ENCODE data around the gene PLXNB1. TPM values are rescaled to one million over a fixed set of nuclear protein-coding genes. Genes with fewer than 3 reads are reported as not detected.

Gene PLXNB1
- total and polyA plus RNA-seq, 10 of the 15 experiments (the other 5 are each of a cell fraction or from before 2014, with no cell fraction given) = 0.18 to 15.1 (median 5.3) TPM

GRCh38 chr3:48465531-48466378 is 35.9 kb upstream of the PLXNB1 start (continued):
- TF ChIP-seq ZBTB40 (IDR thresholded peaks at IDR 0.05; ENCODE audit: borderline replicate concordance) (no peak), RAD21 (IDR thresholded peaks at IDR 0.05; ENCODE audit: insufficient read depth, low read depth, low read length) (peak; percentile 64), BACH1 (IDR thresholded peaks at IDR 0.05; ENCODE audit: borderline replicate concordance) (peak; percentile 90; the same call in 1 of the 2 replicates), FOS (IDR thresholded peaks at IDR 0.05; ENCODE audit: borderline replicate concordance, extremely low read depth, insufficient read length) (no peak), IRF4 (IDR thresholded peaks at IDR 0.05; ENCODE audit: low read depth, low read length) (peak; percentile 80), IKZF1 (conservative IDR thresholded peaks at IDR 0.05) (peak; percentile 83), BHLHE40 (IDR thresholded peaks at IDR 0.05; ENCODE audit: borderline replicate concordance in 1 of 2, low read depth in 2 of 2, low read length in 1 of 2) (peak; percentile 87 to 95), TCF7 (IDR thresholded peaks at IDR 0.05; ENCODE audit: borderline replicate concordance) (no peak), MTA3 (IDR thresholded peaks at IDR 0.05; ENCODE audit: borderline replicate concordance, low read length) (no peak), SIX5 (IDR thresholded peaks at IDR 0.05; ENCODE audit: low read depth, low read length, severe bottlenecking) (no peak), POLR2AphosphoS2 (IDR thresholded peaks at IDR 0.05; ENCODE audit: low read depth, low read length) (peak; percentile 90; the same call in 1 of the 2 replicates), HDAC6 (IDR thresholded peaks at IDR 0.05; ENCODE audit: unreplicated experiment) (peak; percentile 40), NRF1 (conservative IDR thresholded peaks at IDR 0.05; ENCODE audit: low read depth, low read length) (no peak), IKZF2 (IDR thresholded peaks at IDR 0.05) (peak; percentile 48 to 74), CHD1 (IDR thresholded peaks at IDR 0.05; ENCODE audit: low read depth, low read length) (no peak)
- TF ChIP-seq, protein P1, sequence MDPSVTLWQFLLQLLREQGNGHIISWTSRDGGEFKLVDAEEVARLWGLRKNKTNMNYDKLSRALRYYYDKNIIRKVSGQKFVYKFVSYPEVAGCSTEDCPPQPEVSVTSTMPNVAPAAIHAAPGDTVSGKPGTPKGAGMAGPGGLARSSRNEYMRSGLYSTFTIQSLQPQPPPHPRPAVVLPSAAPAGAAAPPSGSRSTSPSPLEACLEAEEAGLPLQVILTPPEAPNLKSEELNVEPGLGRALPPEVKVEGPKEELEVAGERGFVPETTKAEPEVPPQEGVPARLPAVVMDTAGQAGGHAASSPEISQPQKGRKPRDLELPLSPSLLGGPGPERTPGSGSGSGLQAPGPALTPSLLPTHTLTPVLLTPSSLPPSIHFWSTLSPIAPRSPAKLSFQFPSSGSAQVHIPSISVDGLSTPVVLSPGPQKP (IDR thresholded peaks at IDR 0.05; ENCODE audit: low read depth, low read length) = no peak
- TF ChIP-seq, protein P2, sequence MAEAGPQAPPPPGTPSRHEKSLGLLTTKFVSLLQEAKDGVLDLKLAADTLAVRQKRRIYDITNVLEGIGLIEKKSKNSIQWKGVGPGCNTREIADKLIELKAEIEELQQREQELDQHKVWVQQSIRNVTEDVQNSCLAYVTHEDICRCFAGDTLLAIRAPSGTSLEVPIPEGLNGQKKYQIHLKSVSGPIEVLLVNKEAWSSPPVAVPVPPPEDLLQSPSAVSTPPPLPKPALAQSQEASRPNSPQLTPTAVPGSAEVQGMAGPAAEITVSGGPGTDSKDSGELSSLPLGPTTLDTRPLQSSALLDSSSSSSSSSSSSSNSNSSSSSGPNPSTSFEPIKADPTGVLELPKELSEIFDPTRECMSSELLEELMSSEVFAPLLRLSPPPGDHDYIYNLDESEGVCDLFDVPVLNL (IDR thresholded peaks at IDR 0.05; ENCODE audit: low read depth, low read length) = peak; percentile 34; the same call in 1 of the 2 replicates
- TF ChIP-seq, protein P3, sequence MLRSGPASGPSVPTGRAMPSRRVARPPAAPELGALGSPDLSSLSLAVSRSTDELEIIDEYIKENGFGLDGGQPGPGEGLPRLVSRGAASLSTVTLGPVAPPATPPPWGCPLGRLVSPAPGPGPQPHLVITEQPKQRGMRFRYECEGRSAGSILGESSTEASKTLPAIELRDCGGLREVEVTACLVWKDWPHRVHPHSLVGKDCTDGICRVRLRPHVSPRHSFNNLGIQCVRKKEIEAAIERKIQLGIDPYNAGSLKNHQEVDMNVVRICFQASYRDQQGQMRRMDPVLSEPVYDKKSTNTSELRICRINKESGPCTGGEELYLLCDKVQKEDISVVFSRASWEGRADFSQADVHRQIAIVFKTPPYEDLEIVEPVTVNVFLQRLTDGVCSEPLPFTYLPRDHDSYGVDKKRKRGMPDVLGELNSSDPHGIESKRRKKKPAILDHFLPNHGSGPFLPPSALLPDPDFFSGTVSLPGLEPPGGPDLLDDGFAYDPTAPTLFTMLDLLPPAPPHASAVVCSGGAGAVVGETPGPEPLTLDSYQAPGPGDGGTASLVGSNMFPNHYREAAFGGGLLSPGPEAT (IDR thresholded peaks at IDR 0.05; ENCODE audit: low read depth) = peak; percentile 56; the same call in 1 of the 2 replicates
